HG03442 (cell line): ENCODE results near the gene REV3L.

Experiments used
- ATAC-seq: cut with Tn5 transposase; IDR thresholded peaks from one replicate; pipeline ENCODE4 v1.9.1; 2021; ENCODE audit warnings: mild to moderate bottlenecking, moderate library complexity; ENCODE audit not compliant: unreplicated experiment

Gene REV3L

GRCh38 chr6:111471958-111472357 lies 11.1 kb downstream of the REV3L start:
- ATAC-seq, result no peak

GRCh38 chr6:111471533-111471932 lies 11.5 kb downstream of the REV3L start:
- no peak for ATAC-seq

- no peak for ATAC-seq
Measured at GRCh38 chr6:111470991-111471390, 12.0 kb downstream of the REV3L start.

GRCh38 chr6:111469543-111469942 lies 13.5 kb downstream of the REV3L start:
- no peak for ATAC-seq

GRCh38 chr6:111468329-111469012 lies 14.5 kb downstream of the REV3L start:
- ATAC-seq, result no peak

- no peak for ATAC-seq
Measured at GRCh38 chr6:111464184-111464583, 18.8 kb downstream of the REV3L start.

GRCh38 chr6:111462770-111463391 lies 20.1 kb downstream of the REV3L start:
- ATAC-seq, result no peak

GRCh38 chr6:111461860-111462259 lies 21.2 kb downstream of the REV3L start:
- ATAC-seq, result no peak

- no peak for ATAC-seq
Measured at GRCh38 chr6:111458670-111459232, 24.3 kb downstream of the REV3L start.

GRCh38 chr6:111456208-111456607 lies 26.8 kb downstream of the REV3L start:
- ATAC-seq, result no peak

GRCh38 chr6:111450636-111451035 lies 32.4 kb downstream of the REV3L start:
- ATAC-seq, result no peak

GRCh38 chr6:111450087-111450486 lies 32.9 kb downstream of the REV3L start:
- ATAC-seq, result no peak

- no peak for ATAC-seq
Measured at GRCh38 chr6:111449129-111449528, 33.9 kb downstream of the REV3L start.

GRCh38 chr6:111447051-111447450 lies 36.0 kb downstream of the REV3L start:
- ATAC-seq, result no peak

GRCh38 chr6:111445861-111446267 lies 37.2 kb downstream of the REV3L start:
- no peak for ATAC-seq

- ATAC-seq, result no peak
Measured at GRCh38 chr6:111444794-111445193, 38.2 kb downstream of the REV3L start.

- ATAC-seq, result peak; percentile 54
Measured at GRCh38 chr6:111441678-111442243, 41.3 kb downstream of the REV3L start.

GRCh38 chr6:111439171-111439570 lies 43.8 kb downstream of the REV3L start:
- ATAC-seq, result no peak

- no peak for ATAC-seq
Measured at GRCh38 chr6:111437573-111437972, 45.4 kb downstream of the REV3L start.

GRCh38 chr6:111432511-111432910 lies 50.5 kb downstream of the REV3L start:
- ATAC-seq, result no peak

GRCh38 chr6:111430605-111431376 lies 52.2 kb downstream of the REV3L start:
- ATAC-seq, result no peak
